ENCODE results near the gene IER2. TPM values are rescaled to one million over a fixed set of nuclear protein-coding genes. Genes with fewer than 3 reads are reported as not detected.

Gene IER2
- total and polyA plus RNA-seq, 9 of the 15 experiments (the other 6 are each of a cell fraction or from before 2014, with no cell fraction given): 4.5 to 205 (median 23.7) TPM

- TF ChIP-seq, protein P1, sequence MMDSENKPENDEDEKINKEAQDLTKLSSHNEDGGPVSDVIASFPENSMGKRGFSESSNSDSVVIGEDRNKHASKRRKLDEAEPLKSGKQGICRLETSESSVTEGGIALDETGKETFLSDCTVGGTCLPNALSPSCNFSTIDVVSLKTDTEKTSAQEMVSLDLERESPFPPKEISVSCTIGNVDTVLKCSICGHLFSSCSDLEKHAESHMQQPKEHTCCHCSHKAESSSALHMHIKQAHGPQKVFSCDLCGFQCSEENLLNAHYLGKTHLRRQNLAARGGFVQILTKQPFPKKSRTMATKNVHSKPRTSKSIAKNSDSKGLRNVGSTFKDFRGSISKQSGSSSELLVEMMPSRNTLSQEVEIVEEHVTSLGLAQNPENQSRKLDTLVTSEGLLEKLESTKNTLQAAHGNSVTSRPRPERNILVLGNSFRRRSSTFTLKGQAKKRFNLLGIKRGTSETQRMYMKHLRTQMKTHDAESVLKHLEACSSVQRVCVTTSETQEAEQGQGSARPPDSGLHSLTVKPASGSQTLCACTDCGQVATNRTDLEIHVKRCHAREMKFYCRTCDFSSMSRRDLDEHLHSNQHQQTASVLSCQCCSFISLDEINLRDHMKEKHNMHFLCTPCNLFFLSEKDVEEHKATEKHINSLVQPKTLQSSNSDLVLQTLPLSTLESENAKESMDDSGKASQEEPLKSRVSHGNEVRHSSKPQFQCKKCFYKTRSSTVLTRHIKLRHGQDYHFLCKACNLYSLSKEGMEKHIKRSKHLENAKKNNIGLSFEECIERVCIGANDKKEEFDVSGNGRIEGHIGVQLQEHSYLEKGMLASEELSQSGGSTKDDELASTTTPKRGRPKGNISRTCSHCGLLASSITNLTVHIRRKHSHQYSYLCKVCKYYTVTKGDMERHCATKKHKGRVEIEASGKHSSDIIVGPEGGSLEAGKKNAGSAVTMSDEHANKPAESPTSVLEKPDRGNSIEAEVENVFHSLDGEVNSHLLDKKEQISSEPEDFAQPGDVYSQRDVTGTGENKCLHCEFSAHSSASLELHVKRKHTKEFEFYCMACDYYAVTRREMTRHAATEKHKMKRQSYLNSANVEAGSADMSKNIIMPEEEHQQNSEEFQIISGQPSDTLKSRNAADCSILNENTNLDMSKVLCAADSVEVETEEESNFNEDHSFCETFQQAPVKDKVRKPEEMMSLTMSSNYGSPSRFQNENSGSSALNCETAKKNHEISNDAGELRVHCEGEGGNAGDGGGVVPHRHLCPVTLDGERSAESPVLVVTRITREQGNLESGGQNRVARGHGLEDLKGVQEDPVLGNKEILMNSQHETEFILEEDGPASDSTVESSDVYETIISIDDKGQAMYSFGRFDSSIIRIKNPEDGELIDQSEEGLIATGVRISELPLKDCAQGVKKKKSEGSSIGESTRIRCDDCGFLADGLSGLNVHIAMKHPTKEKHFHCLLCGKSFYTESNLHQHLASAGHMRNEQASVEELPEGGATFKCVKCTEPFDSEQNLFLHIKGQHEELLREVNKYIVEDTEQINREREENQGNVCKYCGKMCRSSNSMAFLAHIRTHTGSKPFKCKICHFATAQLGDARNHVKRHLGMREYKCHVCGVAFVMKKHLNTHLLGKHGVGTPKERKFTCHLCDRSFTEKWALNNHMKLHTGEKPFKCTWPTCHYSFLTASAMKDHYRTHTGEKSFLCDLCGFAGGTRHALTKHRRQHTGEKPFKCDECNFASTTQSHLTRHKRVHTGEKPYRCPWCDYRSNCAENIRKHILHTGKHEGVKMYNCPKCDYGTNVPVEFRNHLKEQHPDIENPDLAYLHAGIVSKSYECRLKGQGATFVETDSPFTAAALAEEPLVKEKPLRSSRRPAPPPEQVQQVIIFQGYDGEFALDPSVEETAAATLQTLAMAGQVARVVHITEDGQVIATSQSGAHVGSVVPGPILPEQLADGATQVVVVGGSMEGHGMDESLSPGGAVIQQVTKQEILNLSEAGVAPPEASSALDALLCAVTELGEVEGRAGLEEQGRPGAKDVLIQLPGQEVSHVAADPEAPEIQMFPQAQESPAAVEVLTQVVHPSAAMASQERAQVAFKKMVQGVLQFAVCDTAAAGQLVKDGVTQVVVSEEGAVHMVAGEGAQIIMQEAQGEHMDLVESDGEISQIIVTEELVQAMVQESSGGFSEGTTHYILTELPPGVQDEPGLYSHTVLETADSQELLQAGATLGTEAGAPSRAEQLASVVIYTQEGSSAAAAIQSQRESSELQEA (IDR thresholded peaks at IDR 0.05; ENCODE audit: low read depth): no peak
- TF ChIP-seq, protein P2, sequence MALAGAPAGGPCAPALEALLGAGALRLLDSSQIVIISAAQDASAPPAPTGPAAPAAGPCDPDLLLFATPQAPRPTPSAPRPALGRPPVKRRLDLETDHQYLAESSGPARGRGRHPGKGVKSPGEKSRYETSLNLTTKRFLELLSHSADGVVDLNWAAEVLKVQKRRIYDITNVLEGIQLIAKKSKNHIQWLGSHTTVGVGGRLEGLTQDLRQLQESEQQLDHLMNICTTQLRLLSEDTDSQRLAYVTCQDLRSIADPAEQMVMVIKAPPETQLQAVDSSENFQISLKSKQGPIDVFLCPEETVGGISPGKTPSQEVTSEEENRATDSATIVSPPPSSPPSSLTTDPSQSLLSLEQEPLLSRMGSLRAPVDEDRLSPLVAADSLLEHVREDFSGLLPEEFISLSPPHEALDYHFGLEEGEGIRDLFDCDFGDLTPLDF (CRISPR knock-in tag; IDR thresholded peaks at IDR 0.05): no peak
- TF ChIP-seq USF2 (CRISPR knock-in tag; IDR thresholded peaks at IDR 0.05) (no peak), GTF2A2 (tag; IDR thresholded peaks at IDR 0.05) (no peak), HINFP (tag; conservative IDR thresholded peaks at IDR 0.05; ENCODE audit: low read depth) (no peak), RFX5 (IDR thresholded peaks at IDR 0.05; ENCODE audit: low read depth, low read length) (no peak), JUND (IDR thresholded peaks at IDR 0.05; ENCODE audit: borderline replicate concordance, low read depth, low read length) (0 out of 2 replicates have a peak, but pooled peaks have one; percentile 10), JUND (tag; IDR thresholded peaks at IDR 0.05; ENCODE audit: borderline replicate concordance, low read depth, low read length) (no peak), ZNF655 (CRISPR knock-in tag; IDR thresholded peaks at IDR 0.05) (no peak), EGR1 (conservative IDR thresholded peaks at IDR 0.05) (peak; percentile 100)
- TF ChIP-seq, protein P3, sequence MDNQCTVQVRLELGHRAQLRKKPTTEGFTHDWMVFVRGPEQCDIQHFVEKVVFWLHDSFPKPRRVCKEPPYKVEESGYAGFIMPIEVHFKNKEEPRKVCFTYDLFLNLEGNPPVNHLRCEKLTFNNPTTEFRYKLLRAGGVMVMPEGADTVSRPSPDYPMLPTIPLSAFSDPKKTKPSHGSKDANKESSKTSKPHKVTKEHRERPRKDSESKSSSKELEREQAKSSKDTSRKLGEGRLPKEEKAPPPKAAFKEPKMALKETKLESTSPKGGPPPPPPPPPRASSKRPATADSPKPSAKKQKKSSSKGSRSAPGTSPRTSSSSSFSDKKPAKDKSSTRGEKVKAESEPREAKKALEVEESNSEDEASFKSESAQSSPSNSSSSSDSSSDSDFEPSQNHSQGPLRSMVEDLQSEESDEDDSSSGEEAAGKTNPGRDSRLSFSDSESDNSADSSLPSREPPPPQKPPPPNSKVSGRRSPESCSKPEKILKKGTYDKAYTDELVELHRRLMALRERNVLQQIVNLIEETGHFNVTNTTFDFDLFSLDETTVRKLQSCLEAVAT (IDR thresholded peaks at IDR 0.05): 0 out of 4 replicates have a peak, but pooled peaks of 1 of the 2 experiments have one; percentile 12
These were observed 31.6 kb upstream of the IER2 start (continued) for GRCh38 chr19:13118424-13119193.
